ENCODE results near the gene WDFY2.

DNA sequence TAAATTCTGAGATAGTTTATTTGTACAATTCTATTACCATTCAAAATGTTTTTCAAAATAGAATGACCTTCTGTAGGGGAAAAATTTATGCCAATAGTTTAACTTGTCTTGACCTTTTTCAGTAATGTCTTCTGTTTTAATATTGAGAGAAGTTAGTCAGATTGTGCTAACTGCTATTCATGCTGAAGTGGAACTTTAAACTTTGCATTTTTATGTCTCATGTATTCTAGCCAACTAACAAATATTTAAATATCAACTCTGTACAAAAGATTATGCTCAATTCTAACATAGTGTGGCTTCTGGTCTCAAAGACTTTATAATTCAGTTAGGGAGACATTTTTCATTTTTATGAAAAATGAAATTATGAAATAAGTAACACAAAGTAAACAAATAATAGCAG, 94.2 kb downstream of the WDFY2 start:
- TF ChIP-seq, protein P1, sequence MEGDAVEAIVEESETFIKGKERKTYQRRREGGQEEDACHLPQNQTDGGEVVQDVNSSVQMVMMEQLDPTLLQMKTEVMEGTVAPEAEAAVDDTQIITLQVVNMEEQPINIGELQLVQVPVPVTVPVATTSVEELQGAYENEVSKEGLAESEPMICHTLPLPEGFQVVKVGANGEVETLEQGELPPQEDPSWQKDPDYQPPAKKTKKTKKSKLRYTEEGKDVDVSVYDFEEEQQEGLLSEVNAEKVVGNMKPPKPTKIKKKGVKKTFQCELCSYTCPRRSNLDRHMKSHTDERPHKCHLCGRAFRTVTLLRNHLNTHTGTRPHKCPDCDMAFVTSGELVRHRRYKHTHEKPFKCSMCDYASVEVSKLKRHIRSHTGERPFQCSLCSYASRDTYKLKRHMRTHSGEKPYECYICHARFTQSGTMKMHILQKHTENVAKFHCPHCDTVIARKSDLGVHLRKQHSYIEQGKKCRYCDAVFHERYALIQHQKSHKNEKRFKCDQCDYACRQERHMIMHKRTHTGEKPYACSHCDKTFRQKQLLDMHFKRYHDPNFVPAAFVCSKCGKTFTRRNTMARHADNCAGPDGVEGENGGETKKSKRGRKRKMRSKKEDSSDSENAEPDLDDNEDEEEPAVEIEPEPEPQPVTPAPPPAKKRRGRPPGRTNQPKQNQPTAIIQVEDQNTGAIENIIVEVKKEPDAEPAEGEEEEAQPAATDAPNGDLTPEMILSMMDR (IDR thresholded peaks at IDR 0.05; ENCODE audit: insufficient read depth, low read length, poor library complexity, severe bottlenecking), result no peak
- TF ChIP-seq EZH2phosphoT487 (conservative IDR thresholded peaks at IDR 0.05; ENCODE audit: low read length), result no peak
